T-helper 1 cell treated with Interleukin-12 subunit alpha and Interleukin-12 subunit beta and Interleukin-4 antibody, amounts not matched to agents 30 ng/mL and 1 ng/mL, for 36 hours (primary cell): ENCODE measurements around the gene C11orf52. TPM values are rescaled to one million over a fixed set of nuclear protein-coding genes. Genes with fewer than 3 reads are reported as not detected.

Experiments used
- intact Hi-C: fragments of 100-400 bp; cut with micrococcal nuclease; formaldehyde crosslinking; loops from one replicate; pipeline ENCODE4 v1.15.1; 2024
- total RNA-seq: library from RNA; stranded (reverse); gene quantifications from 2 replicates; pipeline ENCODE4 v1.2.3, GENCODE V29; 2022

The C11orf52 gene
- total RNA-seq, 1 donor from 2014 or later, result not detected

- intact Hi-C loops, result no loop called here
Measured at GRCh38 chr11:111963931-111964340, 45.2 kb downstream of the C11orf52 start.

GRCh38 chr11:111966678-111967077, 48.0 kb downstream of the C11orf52 start:
- intact Hi-C loops, result no loop called here

GRCh38 chr11:111967649-111968048, 48.9 kb downstream of the C11orf52 start:
- intact Hi-C loops, result no loop called here

GRCh38 chr11:111969344-111969743, 50.6 kb downstream of the C11orf52 start:
- intact Hi-C loops, result no loop called here

GRCh38 chr11:111974446-111974845, 55.7 kb downstream of the C11orf52 start:
- intact Hi-C loops, result no loop called here

- intact Hi-C loops, result no loop called here
Measured at GRCh38 chr11:111975076-111975806, 56.5 kb downstream of the C11orf52 start.

- intact Hi-C loops, result no loop called here
Measured at GRCh38 chr11:111976119-111976766, 57.5 kb downstream of the C11orf52 start.

Other genes with a start within 250 kb of the C11orf52 start
- gene PPP2R1B, start 152.5 kb upstream of the C11orf52 start, total RNA-seq, result 49.3 and 60.7 TPM in 2 replicates
- gene ALG9, start 47.3 kb upstream of the C11orf52 start, total RNA-seq, result 24.6 and 25.5 TPM in 2 replicates
- gene FDXACB1, start 39.7 kb upstream of the C11orf52 start, total RNA-seq, result 4.3 and 4.7 TPM in 2 replicates
- 11.5 and 12.0 TPM in 2 replicates for gene CFAP68, start 39.4 kb upstream of the C11orf52 start, total RNA-seq
- gene CRYAB, start 7.1 kb upstream of the C11orf52 start, total RNA-seq, result 0.76 TPM in 1 of 2 replicates, not detected in the other
- gene HSPB2, start 6.2 kb upstream of the C11orf52 start, total RNA-seq, result not detected in 2 replicates
- 6.5 and 7.7 TPM in 2 replicates for gene DIXDC1, start 18.4 kb downstream of the C11orf52 start, total RNA-seq
- gene DLAT, start 106.5 kb downstream of the C11orf52 start, total RNA-seq, result 31.1 and 31.7 TPM in 2 replicates
- gene PIH1D2, start 155.1 kb downstream of the C11orf52 start, total RNA-seq, result not detected in 2 replicates
- 20.6 and 22.5 TPM in 2 replicates for gene NKAPD1, start 155.4 kb downstream of the C11orf52 start, total RNA-seq
- 52.0 and 60.2 TPM in 2 replicates for gene TIMM8B, start 167.8 kb downstream of the C11orf52 start, total RNA-seq
- gene SDHD, start 168.0 kb downstream of the C11orf52 start, total RNA-seq, result 84.0 and 86.2 TPM in 2 replicates
- 0.17 and 0.39 TPM in 2 replicates for gene IL18, start 245.2 kb downstream of the C11orf52 start, total RNA-seq
- 0.46 TPM in 1 of 2 replicates, not detected in the other for gene TEX12, start 248.5 kb downstream of the C11orf52 start, total RNA-seq